ENCODE data around the gene TCTA.

DNA sequence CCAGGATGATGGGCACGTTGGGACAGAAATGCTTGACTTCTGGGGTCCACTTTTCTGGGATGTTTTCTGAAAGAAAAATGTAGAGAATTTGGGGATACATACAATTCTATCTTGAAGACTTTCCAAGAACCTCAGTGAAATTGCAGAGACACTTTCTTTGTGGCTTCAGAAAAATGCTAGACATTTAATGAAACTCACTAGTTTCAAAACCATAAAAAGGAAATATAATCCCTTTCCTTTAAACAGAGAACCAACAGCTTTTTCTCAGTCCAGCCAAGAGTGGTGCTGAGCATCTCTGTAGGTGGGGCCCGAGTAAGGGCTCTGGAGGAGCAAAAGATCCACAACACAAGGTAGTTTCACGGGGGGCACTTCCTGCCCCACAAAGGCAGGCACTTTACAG lies 49.7 kb upstream of the TCTA start:
- TF ChIP-seq POLR2A (IDR thresholded peaks at IDR 0.05; ENCODE audit: low read depth, low read length) (no peak), JUN (IDR thresholded peaks at IDR 0.05; ENCODE audit: borderline replicate concordance, insufficient read depth, insufficient read length, low read depth) (no peak), POLR2AphosphoS5 (IDR thresholded peaks at IDR 0.05; ENCODE audit: insufficient read depth, low read depth, low read length) (no peak), EZH2 (IDR thresholded peaks at IDR 0.05; ENCODE audit: borderline replicate concordance, low read depth, low read length, severe bottlenecking) (no peak)
- TF ChIP-seq, protein P1, sequence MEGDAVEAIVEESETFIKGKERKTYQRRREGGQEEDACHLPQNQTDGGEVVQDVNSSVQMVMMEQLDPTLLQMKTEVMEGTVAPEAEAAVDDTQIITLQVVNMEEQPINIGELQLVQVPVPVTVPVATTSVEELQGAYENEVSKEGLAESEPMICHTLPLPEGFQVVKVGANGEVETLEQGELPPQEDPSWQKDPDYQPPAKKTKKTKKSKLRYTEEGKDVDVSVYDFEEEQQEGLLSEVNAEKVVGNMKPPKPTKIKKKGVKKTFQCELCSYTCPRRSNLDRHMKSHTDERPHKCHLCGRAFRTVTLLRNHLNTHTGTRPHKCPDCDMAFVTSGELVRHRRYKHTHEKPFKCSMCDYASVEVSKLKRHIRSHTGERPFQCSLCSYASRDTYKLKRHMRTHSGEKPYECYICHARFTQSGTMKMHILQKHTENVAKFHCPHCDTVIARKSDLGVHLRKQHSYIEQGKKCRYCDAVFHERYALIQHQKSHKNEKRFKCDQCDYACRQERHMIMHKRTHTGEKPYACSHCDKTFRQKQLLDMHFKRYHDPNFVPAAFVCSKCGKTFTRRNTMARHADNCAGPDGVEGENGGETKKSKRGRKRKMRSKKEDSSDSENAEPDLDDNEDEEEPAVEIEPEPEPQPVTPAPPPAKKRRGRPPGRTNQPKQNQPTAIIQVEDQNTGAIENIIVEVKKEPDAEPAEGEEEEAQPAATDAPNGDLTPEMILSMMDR (IDR thresholded peaks at IDR 0.05; ENCODE audit: extremely low read depth in 1 of 2, insufficient read depth in 1 of 2, low read depth in 1 of 2, low read length in 2 of 2): no peak

Measured in endothelial cell of umbilical vein (primary cell).